HepG2 (cell line): ENCODE results near the gene WNT10A. TPM values are rescaled to one million over a fixed set of nuclear protein-coding genes. Genes with fewer than 3 reads are reported as not detected.

Experiments
- ATAC-seq: fragments of 200-7000 bp; cut with Tn5 transposase; 3 replicates; pipeline ENCODE4 v1.9.1; 2020; ENCODE audit warnings: mild to moderate bottlenecking, moderate library complexity
- BruUV-seq: library from RNA; stranded (reverse); fragments of 400-500 nt; replicated peaks from 2 replicates; lab custom pipeline; 2021; lab: Mats Ljungman, UMichigan
- CTCF ChIA-PET: fragments of 300-600 bp; formaldehyde crosslinking; extraction: SDS; loops from one replicate; lab custom pipeline; 2021; ENCODE audit warnings: low total read pairs, inconsistent platforms, low intra/inter-chr PET ratio; lab: Yijun Ruan, JAX
- POLR2A ChIA-PET: fragments of 350-600 bp; sonication (Branson Sonifier 250); formaldehyde crosslinking; loops from one replicate; lab custom pipeline; 2020; ENCODE audit warnings: antibody characterized with exemption, inconsistent platforms; lab: Yijun Ruan, JAX
- DNase-seq: peaks from one replicate; pipeline ENCODE4 v3.0.0-alpha.2; 2015; ENCODE audit warnings: low spot score
- FAIRE-seq: peaks from 3 replicates; lab custom pipeline; 2011; peaks lifted over from hg19 to GRCh38; lab: Jason Lieb, UNC
- H2AFZ ChIP-seq: one replicate; pipeline ENCODE4 v1.6.1; 2011; ENCODE audit warnings: low read length, inconsistent platforms
- H3K27ac ChIP-seq: fragments of 300-600 bp; 3 replicates; pipeline ENCODE4 v1.8.0; 2011; ENCODE audit warnings: mixed run types, mild to moderate bottlenecking, mixed read lengths, low read length, inconsistent platforms; ENCODE audit not compliant: insufficient read depth; ENCODE audit errors: extremely low read length
- H3K27me3 ChIP-seq, 2 experiments: fragments of 200-600 bp in 1 of 2; 2 replicates in 1 of 2; 3 replicates in 1 of 2; pipeline versions ENCODE4 v1.6.0 to v1.8.0; 2011; ENCODE audit warnings: low read length in 2 of 2, mild to moderate bottlenecking in 2 of 2, moderate library complexity in 2 of 2, inconsistent platforms in 1 of 2; ENCODE audit not compliant: insufficient read depth in 2 of 2, control insufficient read depth in 1 of 2
- H3K36me3 ChIP-seq, 2 experiments: fragments of 200-600 bp in 1 of 2; replicated peaks in 1 of 2; 2 replicates in 1 of 2; 3 replicates in 1 of 2; pipeline versions ENCODE4 v1.5.1 to v1.8.0; 2011; ENCODE audit warnings: low read length in 2 of 2, inconsistent platforms in 1 of 2; ENCODE audit not compliant: insufficient read depth in 2 of 2, control insufficient read depth in 1 of 2
- H3K4me1 ChIP-seq: 2 replicates; pipeline ENCODE4 v1.5.1; 2012; ENCODE audit warnings: low read length, inconsistent platforms; ENCODE audit not compliant: insufficient read depth
- H3K4me2 ChIP-seq: 2 replicates; pipeline ENCODE4 v1.6.0; 2011; ENCODE audit warnings: low read depth, low read length, inconsistent platforms
- H3K4me3 ChIP-seq, 3 experiments: fragments of 200-600 bp in 1 of 3; sonication (generic), shearing (Covaris generic) in 1 of 3; replicated peaks in 1 of 3; 2 replicates each; pipeline ENCODE4 v1.5.1; 2011 to 2016; ENCODE audit warnings: low read length in 3 of 3, inconsistent platforms in 2 of 3, low read depth in 2 of 3, mild to moderate bottlenecking in 2 of 3, control low read depth in 1 of 3, mixed read lengths in 1 of 3; ENCODE audit not compliant: insufficient read depth in 1 of 3
- H3K79me2 ChIP-seq: one replicate; pipeline ENCODE4 v1.6.1; 2011; ENCODE audit warnings: low read length, inconsistent platforms; ENCODE audit not compliant: insufficient read depth
- H3K9ac ChIP-seq: 2 replicates; pipeline ENCODE4 v1.6.0; 2011; ENCODE audit warnings: mild to moderate bottlenecking, low read depth, low read length, inconsistent platforms; ENCODE audit not compliant: insufficient read depth
- H3K9me3 ChIP-seq: 2 replicates; pipeline ENCODE4 v1.5.1; 2012; ENCODE audit warnings: mild to moderate bottlenecking, low read length
- H4K20me1 ChIP-seq: 2 replicates; pipeline ENCODE4 v1.6.0; 2011; ENCODE audit warnings: inconsistent platforms, mild to moderate bottlenecking, low read length, moderate library complexity; ENCODE audit not compliant: insufficient read depth
- CBX5 ChIP-seq: sonication (generic); formaldehyde crosslinking; IDR thresholded peaks from 2 replicates; pipeline ENCODE4 v1.4.0; 2020; ENCODE audit warnings: missing genetic modification reagents, borderline replicate concordance
- FOXJ3 ChIP-seq: sonication (generic); formaldehyde crosslinking; IDR thresholded peaks from 2 replicates; pipeline ENCODE4 v1.4.0; 2020; ENCODE audit warnings: missing genetic modification reagents, mild to moderate bottlenecking, borderline replicate concordance
- FOXP1 ChIP-seq, 2 experiments: fragments of 450-650 bp in 1 of 2; IDR thresholded peaks; 2 replicates each; pipeline ENCODE4 v1.6.1; 2017 to 2018; ENCODE audit warnings: antibody characterized with exemption in 1 of 2
- GZF1 ChIP-seq: sonication (generic); formaldehyde crosslinking; IDR thresholded peaks from 2 replicates; pipeline ENCODE4 v1.5.1; 2020; ENCODE audit warnings: mild to moderate bottlenecking, missing genetic modification reagents
- NFYC ChIP-seq: IDR thresholded peaks from 2 replicates; pipeline ENCODE4 v1.6.1; 2016; ENCODE audit warnings: missing genetic modification reagents, missing compliant biosample characterization
- PHF21A ChIP-seq: sonication (generic); formaldehyde crosslinking; IDR thresholded peaks from 2 replicates; pipeline ENCODE4 v1.5.0; 2020; ENCODE audit warnings: mild to moderate bottlenecking, missing genetic modification reagents
- RXRA ChIP-seq: sonication (generic); formaldehyde crosslinking; IDR thresholded peaks from 2 replicates; pipeline ENCODE4 v1.5.1; 2020; ENCODE audit warnings: missing genetic modification reagents
- SRF ChIP-seq: IDR thresholded peaks from 2 replicates; pipeline ENCODE4 v1.6.1; 2011; ENCODE audit warnings: mild to moderate bottlenecking, low read depth, low read length, moderate library complexity
- ZNF543 ChIP-seq: sonication (generic); formaldehyde crosslinking; IDR thresholded peaks from 2 replicates; pipeline ENCODE4 v1.4.0; 2020; ENCODE audit warnings: mild to moderate bottlenecking, missing genetic modification reagents
- WGBS: methylation state at CpG from one replicate; pipeline ENCODE4 v1.1.6; 2017; ENCODE audit warnings: low lambda C conversion rate; 5-methylcytosine and 5-hydroxymethylcytosine counted together
- in situ Hi-C: cut with HindIII; loops from 2 replicates; pipeline ENCODE4 v1.10.0; 2017; ENCODE audit warnings: low pct_unique_long_range_greater_than_20kb; ENCODE audit not compliant: extremely low pct_ligation_motif_present
- intact Hi-C: fragments of 100-400 bp; cut with micrococcal nuclease; formaldehyde crosslinking; loops from one replicate; pipeline ENCODE4 v1.10.0; 2022; ENCODE audit not compliant: unreplicated experiment
- polyA plus RNA-seq, 8 experiments: library from polyadenylated mRNA; depleted of rRNA in 3 of 8; stranded (reverse) in 7 of 8; unstranded in 1 of 8; fragments of >200 nt; fragmentation: Illumina TruSeq in 4 of 8; extraction: Trizol in 4 of 8; gene quantifications; 2 replicates each; pipeline versions ENCODE4 v1.2.1 to v1.2.3, GENCODE V29; 2011 to 2016; ENCODE audit warnings: low read depth in 4 of 8, missing spikeins in 1 of 8, mixed read lengths in 1 of 8; ENCODE audit not compliant: insufficient read depth in 1 of 8
- total RNA-seq, 5 experiments: library from RNA; depleted of rRNA; stranded (reverse); fragments of >200 nt; fragmentation: Illumina TruSeq; extraction: Trizol; gene quantifications; 2 replicates each; pipeline ENCODE4 v1.2.3, GENCODE V29; 2016; ENCODE audit warnings: low read depth in 1 of 5
- TF ChIP-seq, protein P1 (sequence below): sonication (generic); formaldehyde crosslinking; IDR thresholded peaks from 2 replicates; pipeline ENCODE4 v1.4.0; 2020; ENCODE audit warnings: low read depth, missing genetic modification reagents
- TF ChIP-seq, protein P2 (sequence below): sonication (generic); formaldehyde crosslinking; IDR thresholded peaks from 2 replicates; pipeline ENCODE4 v1.4.0; 2020; ENCODE audit warnings: missing genetic modification reagents
- TF ChIP-seq, protein P3 (sequence below): sonication (generic); formaldehyde crosslinking; IDR thresholded peaks from 2 replicates; pipeline ENCODE4 v1.5.1; 2020; ENCODE audit warnings: mild to moderate bottlenecking, missing genetic modification reagents, moderate library complexity
- TF ChIP-seq, protein P4 (sequence below): sonication (generic); formaldehyde crosslinking; IDR thresholded peaks from 2 replicates; pipeline ENCODE4 v1.9.0; 2022; ENCODE audit warnings: missing genetic modification reagents, mild to moderate bottlenecking, borderline replicate concordance
- TF ChIP-seq, protein P5 (sequence below): sonication (generic); formaldehyde crosslinking; IDR thresholded peaks from 2 replicates; pipeline ENCODE4 v1.5.0; 2020; ENCODE audit warnings: mild to moderate bottlenecking, missing genetic modification reagents, moderate library complexity

Gene WNT10A
- total and polyA plus RNA-seq, 2 of the 13 experiments (the other 11 are each of a cell fraction or from before 2014, with no cell fraction given) = 0.03 TPM; not detected in 1

DNA sequence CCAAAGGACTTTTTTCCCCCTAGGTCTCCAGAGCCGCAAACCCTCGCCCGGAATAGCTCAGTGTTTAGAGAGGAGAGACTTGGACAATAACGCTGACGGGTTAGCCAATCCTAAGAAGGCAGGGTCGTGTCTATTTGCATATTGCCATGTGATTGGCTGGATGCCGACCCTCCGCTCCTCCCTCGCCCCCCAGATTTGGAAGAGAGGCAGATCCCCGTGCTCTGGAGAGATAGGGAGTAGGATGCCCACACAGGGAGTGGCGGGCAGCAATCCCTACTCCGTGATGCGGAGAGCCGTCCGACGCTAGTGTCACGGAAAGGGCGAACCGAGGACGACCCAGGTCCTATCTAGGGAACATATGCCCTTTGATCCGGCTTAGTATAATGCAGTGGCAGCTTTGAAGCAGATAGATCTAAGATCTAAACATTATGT is 19.7 kb upstream of the WNT10A start:
- Histone ChIP-seq H3K4me2 (peak overlapping the region; percentile 56), H3K27ac (no peak overlapping the region), H3K4me3 (peak overlapping the region in 1 of 3 experiments; percentile 67; a peak in 1 of 6 replicates), H4K20me1 (no peaks in the 10 kb centered on the region; the same call in 1 of the 2 replicates), H3K36me3 (no peaks in the 10 kb centered on the region), H3K27me3 (peaks cover 16 to 80% of the 10 kb centered on the region in 2 experiments), H3K79me2 (no peaks in the 10 kb centered on the region), H3K4me1 (peaks cover 27% of the 10 kb centered on the region), H2AFZ (no peak overlapping the region), H3K9me3 (no peaks in the 10 kb centered on the region), H3K9ac (no peak overlapping the region)
- no TSS peak for BruUV-seq
- in situ Hi-C loops (no loop called here), intact Hi-C loops (loop anchor here (10.0 kb wide), 2 partner anchors 94 to 124 kb away; partner anchors contain the start of genes CDK5R2 and FEV)
- DNase-seq = peak; percentile 78
- peak; percentile 96 for FAIRE-seq
- ChIA-PET CTCF (no interaction called here), POLR2A (no interaction called here)
- WGBS = 2% methylated on average over 18 of the region's 21 CpGs
- ATAC-seq = peak; percentile 83
- TF ChIP-seq, protein P1, sequence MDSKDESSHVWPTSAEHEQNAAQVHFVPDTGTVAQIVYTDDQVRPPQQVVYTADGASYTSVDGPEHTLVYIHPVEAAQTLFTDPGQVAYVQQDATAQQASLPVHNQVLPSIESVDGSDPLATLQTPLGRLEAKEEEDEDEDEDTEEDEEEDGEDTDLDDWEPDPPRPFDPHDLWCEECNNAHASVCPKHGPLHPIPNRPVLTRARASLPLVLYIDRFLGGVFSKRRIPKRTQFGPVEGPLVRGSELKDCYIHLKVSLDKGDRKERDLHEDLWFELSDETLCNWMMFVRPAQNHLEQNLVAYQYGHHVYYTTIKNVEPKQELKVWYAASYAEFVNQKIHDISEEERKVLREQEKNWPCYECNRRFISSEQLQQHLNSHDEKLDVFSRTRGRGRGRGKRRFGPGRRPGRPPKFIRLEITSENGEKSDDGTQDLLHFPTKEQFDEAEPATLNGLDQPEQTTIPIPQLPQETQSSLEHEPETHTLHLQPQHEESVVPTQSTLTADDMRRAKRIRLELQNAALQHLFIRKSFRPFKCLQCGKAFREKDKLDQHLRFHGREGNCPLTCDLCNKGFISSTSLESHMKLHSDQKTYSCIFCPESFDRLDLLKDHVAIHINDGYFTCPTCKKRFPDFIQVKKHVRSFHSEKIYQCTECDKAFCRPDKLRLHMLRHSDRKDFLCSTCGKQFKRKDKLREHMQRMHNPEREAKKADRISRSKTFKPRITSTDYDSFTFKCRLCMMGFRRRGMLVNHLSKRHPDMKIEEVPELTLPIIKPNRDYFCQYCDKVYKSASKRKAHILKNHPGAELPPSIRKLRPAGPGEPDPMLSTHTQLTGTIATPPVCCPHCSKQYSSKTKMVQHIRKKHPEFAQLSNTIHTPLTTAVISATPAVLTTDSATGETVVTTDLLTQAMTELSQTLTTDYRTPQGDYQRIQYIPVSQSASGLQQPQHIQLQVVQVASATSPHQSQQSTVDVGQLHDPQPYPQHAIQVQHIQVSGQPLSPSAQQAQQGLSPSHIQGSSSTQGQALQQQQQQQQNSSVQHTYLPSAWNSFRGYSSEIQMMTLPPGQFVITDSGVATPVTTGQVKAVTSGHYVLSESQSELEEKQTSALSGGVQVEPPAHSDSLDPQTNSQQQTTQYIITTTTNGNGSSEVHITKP (CRISPR knock-in tag) = no peak
- TF ChIP-seq FOXJ3 (CRISPR knock-in tag) (no peak), PHF21A (0 out of 2 replicates have a peak, but pooled peaks have one; percentile 42), GZF1 (no peak), SRF (peak; percentile 57; the same call in 1 of the 2 replicates), NFYC (CRISPR knock-in tag) (peak; percentile 56; the same call in 1 of the 2 replicates), ZNF543 (CRISPR knock-in tag) (0 out of 2 replicates have a peak, but pooled peaks have one; percentile 31), FOXP1 (IDR thresholded peaks at IDR 0.05) (no peak), FOXP1 (CRISPR knock-in tag; IDR thresholded peaks at IDR 0.05) (no peak), CBX5 (CRISPR knock-in tag) (no peak), RXRA (CRISPR knock-in tag) (0 out of 2 replicates have a peak, but pooled peaks have one; percentile 17)
- TF ChIP-seq, protein P2, sequence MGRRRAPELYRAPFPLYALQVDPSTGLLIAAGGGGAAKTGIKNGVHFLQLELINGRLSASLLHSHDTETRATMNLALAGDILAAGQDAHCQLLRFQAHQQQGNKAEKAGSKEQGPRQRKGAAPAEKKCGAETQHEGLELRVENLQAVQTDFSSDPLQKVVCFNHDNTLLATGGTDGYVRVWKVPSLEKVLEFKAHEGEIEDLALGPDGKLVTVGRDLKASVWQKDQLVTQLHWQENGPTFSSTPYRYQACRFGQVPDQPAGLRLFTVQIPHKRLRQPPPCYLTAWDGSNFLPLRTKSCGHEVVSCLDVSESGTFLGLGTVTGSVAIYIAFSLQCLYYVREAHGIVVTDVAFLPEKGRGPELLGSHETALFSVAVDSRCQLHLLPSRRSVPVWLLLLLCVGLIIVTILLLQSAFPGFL = no peak
- TF ChIP-seq, protein P3, sequence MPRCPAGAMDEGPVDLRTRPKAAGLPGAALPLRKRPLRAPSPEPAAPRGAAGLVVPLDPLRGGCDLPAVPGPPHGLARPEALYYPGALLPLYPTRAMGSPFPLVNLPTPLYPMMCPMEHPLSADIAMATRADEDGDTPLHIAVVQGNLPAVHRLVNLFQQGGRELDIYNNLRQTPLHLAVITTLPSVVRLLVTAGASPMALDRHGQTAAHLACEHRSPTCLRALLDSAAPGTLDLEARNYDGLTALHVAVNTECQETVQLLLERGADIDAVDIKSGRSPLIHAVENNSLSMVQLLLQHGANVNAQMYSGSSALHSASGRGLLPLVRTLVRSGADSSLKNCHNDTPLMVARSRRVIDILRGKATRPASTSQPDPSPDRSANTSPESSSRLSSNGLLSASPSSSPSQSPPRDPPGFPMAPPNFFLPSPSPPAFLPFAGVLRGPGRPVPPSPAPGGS (CRISPR knock-in tag) = no peak
- TF ChIP-seq, protein P4, sequence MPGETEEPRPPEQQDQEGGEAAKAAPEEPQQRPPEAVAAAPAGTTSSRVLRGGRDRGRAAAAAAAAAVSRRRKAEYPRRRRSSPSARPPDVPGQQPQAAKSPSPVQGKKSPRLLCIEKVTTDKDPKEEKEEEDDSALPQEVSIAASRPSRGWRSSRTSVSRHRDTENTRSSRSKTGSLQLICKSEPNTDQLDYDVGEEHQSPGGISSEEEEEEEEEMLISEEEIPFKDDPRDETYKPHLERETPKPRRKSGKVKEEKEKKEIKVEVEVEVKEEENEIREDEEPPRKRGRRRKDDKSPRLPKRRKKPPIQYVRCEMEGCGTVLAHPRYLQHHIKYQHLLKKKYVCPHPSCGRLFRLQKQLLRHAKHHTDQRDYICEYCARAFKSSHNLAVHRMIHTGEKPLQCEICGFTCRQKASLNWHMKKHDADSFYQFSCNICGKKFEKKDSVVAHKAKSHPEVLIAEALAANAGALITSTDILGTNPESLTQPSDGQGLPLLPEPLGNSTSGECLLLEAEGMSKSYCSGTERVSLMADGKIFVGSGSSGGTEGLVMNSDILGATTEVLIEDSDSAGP (CRISPR knock-in tag) = no peak
- TF ChIP-seq, protein P5, sequence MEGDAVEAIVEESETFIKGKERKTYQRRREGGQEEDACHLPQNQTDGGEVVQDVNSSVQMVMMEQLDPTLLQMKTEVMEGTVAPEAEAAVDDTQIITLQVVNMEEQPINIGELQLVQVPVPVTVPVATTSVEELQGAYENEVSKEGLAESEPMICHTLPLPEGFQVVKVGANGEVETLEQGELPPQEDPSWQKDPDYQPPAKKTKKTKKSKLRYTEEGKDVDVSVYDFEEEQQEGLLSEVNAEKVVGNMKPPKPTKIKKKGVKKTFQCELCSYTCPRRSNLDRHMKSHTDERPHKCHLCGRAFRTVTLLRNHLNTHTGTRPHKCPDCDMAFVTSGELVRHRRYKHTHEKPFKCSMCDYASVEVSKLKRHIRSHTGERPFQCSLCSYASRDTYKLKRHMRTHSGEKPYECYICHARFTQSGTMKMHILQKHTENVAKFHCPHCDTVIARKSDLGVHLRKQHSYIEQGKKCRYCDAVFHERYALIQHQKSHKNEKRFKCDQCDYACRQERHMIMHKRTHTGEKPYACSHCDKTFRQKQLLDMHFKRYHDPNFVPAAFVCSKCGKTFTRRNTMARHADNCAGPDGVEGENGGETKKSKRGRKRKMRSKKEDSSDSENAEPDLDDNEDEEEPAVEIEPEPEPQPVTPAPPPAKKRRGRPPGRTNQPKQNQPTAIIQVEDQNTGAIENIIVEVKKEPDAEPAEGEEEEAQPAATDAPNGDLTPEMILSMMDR = no peak
